Fibroblast of peridontal ligament (primary cell): ENCODE measurements around the gene FRAS1.
A peak's percentile ranks its signal among the peaks of the same experiment; 100 is the strongest.
"Not testable (repeated sequence)": the region's sequence is repeated elsewhere in the genome, so short reads cannot be mapped to it uniquely, and the experiment has no call there.

Source experiments
- DNase-seq: peaks from one replicate; pipeline ENCODE4 v3.0.0-alpha.2; 2010; ENCODE audit errors: extremely low read depth

Gene FRAS1

DNA sequence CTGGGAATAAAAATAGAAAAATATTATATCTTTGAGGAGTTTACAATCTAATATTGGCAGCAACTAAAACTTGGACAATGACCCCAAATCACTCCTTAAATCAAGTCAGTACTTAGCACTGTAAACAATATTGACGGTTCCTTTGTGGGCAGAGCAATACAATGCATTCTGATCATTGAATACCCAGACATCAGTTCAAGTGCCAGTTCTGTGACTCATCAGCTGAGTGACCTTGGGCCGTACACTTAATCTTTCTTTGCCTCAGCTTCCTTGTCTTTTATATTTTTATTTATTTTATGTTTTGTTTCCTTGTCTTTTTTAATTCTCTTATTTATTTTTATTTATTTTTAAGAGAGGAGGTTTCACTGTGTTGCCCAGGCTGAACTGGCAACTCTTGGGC, 382.2 kb downstream of the FRAS1 start:
- no peak for DNase-seq

DNA sequence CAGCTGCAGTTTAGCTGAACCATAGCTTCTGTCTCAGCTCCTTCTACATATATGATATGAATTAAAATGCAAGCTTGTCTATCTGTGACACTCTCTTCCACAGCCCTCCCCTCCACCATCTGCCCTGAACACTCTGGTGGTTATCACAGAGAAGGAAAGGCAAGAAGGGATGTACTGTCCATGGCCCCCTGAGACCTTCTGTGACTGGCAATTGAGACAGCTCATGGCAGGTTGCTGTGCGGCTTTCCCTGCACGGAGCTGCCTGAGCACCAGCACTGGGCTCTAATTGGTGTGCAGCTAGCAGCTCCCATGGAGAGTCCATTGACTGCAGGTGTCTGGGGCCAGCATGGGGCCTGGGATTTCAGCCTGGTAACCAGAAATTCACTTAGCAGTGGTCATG, 384.6 kb downstream of the FRAS1 start:
- DNase-seq, result no peak

DNA sequence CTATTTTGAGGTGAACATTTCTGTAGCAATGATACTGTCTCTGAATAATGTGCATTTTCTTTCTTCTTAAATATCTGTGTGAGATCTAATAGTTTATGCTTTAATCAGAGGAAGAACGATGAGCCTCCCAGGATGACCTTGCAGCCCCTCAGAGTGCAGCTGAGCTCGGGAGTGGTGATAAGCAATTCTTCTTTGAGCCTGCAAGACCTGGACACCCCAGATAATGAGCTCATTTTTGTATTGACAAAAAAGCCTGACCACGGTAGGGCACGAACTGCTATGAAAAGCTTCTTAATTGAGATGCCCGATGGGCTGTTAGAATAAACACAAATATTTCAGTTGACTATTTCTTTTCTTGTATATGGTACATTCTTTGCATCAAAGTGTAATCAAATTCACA, 389.5 kb downstream of the FRAS1 start:
- DNase-seq, result no peak

DNA sequence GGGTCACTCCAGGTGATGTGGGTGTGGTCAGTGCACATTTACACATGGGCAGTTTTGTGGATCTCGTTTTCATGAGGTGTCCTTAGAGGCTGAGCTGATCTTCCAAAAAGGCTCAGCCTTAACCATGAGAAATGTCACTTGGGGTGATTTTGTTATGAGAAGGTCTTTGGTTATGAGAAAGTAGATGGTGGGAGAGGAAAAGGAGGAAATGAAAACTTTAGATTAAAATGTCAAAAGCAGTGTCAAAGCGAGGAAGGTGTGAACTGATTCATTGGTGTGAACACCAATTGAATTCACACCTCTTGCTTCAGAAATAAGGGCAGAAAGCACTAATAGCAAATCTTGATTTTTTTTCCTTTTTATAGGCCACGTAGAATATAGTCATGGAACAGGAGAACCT, 394.3 kb downstream of the FRAS1 start:
- DNase-seq, result no peak

DNA sequence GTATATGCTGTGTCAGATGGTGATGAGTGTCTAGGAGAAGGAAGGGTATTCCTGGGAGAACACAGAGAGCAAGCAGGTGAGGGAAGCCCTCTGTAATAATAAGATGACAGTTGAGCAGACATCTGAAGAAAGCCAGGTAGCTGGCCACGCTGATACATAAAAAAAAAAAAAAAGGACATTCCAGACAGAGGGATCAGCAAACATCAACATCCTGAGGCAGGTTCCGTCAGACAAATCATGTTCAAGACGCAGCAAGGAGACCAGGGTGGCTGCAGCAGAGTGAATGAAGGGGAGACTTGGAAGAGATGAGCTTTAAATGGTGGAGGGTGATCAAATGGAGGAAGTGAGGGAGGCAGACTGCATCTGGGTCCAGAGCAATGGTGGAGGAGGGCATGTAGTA, 396.9 kb downstream of the FRAS1 start:
- no peak for DNase-seq

DNA sequence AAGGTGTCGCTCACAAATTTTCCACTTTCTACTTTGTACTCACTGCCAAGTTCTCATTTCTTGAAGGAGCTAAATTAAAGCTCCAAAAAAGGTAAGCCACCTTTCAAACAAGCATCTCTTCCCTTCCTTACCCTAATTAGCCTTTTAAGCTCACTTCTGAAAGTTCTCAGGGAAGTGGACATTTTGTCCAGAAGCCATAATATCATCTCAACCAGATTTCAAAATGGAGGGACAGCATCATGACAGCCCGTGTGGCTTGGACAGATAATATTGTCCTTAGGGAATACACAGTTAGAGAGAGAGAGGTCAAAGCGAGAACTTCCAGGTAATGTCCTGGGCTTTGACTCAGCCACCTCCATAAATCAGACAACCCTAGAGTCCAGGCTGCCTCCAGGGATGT, 400.6 kb downstream of the FRAS1 start:
- DNase-seq, result no peak

DNA sequence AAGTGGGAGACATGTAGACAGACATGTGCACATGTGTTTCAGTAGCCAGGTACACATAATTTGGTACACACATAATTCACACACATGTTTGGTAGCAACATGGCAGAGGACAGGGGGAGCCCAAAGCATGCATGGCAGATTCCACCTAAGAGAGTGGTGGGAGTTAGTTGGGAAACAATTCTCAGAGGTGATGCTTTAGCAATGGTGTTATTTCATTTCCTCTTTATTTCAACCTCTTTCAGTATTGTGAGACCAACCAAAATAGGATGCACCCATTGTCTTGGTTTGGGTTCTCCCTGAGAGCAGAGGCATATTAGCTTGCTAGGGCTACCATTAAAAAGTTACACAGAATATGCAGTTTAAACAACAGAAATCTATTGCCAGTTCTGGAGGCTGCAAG, 402.2 kb downstream of the FRAS1 start:
- DNase-seq, result no peak

DNA sequence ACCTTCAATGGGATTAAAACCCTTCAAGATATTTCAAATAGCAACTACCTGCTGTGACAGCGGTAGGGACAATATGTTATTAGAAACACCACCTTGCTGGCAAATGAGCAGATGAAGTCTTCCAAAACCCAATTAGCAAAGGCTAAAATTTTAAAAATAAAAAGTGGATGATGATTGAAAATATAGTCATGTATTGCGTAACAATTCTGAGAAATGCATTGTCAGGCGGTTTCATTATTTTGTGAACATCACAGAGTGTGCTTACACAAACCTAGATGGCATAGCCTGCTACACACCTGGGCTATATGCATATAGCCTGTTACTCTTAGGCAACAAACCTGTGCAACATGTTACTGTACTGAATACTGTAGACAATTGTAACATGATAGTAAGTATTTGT, 403.2 kb downstream of the FRAS1 start:
- DNase-seq, result no peak

DNA sequence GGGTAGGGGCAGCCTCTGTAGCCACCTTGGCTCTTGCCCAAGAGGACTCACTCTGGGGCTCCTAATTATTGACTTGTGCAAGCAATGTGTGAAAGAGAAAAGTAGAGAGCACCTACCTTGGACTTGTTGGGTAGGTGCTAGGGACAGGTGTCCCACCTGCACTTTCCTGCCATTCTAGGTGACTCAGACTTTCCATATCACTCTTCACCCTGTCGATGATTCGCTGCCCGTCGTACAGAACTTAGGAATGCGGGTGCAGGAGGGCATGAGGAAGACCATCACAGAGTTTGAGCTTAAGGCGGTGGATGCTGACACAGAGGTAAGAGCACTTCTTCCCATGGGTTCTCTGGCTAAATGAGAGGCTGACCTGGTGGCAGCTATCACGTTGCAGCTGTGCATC, 407.1 kb downstream of the FRAS1 start:
- no peak for DNase-seq

DNA sequence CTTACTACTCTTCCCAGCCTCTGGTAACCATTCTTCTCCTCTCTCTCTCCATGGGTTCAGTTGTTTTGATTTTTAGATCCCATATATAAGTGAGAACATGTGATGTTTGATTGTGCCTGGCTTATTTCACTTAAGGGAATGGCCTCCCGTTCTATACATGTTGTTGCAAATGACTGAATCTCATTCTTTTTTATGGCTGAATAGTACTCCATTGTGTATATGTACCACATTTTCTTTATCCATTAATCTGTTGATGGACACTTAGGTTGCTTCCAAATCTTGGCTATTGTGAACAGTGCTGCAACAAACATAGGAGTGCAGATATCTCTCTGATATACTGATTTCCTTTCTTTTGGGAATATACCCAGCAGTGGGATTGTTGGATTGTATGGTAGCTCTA, 410.1 kb downstream of the FRAS1 start:
- DNase-seq, result not testable (repeated sequence)

DNA sequence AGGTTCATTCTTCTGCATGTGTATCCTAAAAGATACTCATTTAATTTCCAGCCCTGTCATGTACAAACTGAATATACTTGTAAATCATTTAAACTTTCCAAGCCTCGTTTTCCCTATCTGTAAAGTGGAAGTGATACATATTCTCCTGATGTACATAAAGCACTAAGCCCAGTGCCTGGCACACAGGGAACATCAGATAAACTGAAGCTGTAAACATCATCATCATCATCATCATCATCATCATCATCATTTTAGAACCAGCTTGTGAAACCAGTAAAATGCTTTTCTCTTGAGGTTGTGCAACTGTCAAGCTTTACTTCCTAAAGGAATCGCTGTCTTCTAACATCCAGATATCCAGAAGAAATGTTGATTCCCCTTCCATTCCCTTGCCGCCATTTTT, 411.1 kb downstream of the FRAS1 start:
- DNase-seq, result no peak

DNA sequence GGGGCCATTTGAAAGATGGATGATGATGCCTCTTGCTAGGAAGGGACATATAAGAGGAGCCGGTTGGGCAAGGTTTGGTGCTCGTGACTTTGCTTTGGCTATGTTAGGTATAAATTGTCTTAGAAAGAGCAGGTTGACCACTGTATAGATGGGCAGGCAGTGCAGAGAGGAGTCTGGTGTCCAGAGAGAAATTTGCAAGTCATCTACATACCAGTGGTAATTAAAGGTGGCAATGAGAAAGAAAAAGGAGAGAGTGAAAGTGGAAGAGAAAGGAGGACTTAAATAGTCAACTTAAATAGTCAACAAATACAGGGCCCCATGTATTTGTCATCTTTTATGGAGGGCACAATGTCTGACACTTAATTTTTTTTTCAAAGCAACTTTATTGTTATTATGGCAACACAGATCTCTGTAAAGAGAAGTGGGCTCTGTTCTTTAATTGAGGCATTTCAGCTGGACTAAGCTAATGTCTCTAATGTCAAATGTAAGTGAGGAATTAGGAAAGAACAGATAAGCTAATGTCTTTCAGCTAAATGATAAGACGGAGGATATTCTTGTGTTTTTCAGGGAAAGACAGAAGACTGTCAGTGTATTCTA, 419.1 kb downstream of the FRAS1 start:
- DNase-seq, result no peak

DNA sequence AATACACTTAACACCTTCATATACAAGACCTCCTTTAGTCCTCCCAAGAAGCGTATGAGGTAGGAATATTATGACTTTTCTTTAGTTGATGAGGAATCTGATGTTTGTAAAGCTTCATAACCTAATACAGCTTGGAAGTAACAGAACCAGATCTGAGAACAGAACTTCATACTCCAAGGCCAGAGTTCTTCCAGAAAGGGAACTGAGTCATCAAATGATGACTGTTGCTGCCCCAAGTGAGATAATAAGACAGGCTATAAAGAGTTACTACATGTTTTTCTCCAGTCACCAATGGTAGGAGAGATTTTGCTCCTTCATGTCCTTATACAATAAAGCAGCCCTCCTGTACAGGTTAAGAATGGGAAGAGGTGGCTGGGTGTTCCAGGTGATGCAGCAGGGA, 420.2 kb downstream of the FRAS1 start:
- peak; percentile 61 for DNase-seq

DNA sequence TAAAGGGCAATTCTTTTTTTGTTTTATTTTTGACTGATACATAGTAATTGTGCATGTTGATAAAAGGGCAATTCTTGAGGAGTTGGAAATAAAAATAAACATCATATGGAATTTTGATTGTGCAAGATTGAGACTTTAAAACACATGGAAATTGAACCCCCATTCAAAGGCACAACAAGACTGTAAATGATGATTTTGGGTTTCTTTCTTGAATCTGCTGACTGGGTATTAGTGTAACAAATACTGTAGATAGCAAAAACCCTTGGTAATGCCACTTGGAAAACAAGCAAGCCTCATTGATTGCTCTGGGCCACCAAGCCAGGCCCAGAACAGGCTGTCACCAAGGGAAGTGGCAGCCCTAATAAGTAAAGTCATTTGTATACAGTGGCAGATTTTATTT, 421.4 kb downstream of the FRAS1 start:
- no peak for DNase-seq

DNA sequence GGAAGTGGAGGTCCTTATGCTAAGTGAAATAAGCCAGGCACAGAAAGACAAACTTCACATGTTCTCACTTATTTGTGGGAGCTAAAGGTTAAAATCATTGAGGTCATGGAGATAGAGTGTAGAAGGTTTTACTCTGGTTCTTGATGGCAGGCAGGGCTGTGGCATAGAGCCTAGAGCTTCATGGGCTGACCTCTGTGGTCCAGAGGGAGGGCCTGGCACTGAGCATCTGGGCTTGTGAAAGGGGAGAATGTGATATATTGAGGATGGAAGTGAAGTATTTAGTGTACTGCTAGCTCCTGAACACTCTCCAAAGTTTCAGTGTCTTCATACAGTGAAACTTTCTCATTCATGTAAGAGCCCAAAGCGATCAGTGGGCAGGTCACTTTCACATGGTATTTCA, 423.2 kb downstream of the FRAS1 start:
- DNase-seq, result peak; percentile 53

DNA sequence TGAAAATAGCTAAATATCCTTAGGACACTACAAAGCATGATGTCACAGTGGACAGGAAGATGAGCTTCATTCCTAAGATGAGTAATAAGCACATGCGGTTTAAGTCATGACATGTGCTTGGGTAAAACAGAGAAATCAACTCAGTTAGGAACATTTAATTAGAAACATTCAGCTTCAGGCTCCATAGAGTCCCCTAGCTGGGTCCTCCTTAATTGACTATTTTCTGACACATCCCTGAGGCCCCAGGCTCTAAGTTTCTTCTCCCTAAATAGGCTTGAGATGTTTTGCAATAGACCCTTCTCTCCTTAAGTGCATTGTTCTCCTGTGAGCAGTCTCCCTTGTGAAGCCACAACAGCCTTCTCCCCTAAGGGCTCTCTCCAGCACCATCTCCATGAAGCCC, 424.1 kb downstream of the FRAS1 start:
- peak; percentile 85 for DNase-seq

DNA sequence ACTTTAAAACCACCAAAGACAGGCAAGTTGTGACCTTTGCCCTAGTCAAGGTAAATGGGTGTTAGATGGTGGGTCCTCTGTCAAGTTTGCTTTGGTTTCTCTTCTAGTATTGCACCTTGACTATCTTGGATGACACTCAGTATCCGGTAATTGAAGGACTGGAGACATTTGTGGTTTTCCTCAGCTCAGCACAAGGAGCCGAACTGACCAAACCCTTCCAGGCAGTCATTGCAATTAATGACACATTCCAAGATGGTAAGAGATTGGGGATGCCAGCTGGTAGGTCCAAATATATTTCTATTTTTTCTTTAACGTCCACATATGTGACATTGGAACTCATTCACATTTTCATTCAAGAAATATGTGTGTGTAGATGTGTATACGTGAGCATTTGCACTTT, 425.2 kb downstream of the FRAS1 start:
- no peak for DNase-seq

DNA sequence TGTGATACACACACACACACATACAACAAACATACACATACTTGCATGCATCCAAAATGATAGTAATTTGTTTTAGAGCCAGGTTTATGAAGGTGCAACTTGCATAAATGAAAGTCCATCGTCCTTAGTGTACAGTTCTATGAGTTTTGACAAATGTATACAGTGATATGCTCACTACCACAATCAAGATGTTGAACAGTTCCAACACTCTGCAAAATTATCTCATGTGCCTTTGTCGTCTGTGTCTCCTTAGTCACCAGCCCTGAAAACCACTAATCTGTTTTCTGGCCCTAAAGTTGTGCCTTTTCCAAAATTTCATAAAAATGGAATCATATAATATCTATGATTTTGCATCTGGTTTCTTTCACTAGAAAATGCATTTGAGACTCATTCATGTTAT, 426.7 kb downstream of the FRAS1 start:
- no peak for DNase-seq

DNA sequence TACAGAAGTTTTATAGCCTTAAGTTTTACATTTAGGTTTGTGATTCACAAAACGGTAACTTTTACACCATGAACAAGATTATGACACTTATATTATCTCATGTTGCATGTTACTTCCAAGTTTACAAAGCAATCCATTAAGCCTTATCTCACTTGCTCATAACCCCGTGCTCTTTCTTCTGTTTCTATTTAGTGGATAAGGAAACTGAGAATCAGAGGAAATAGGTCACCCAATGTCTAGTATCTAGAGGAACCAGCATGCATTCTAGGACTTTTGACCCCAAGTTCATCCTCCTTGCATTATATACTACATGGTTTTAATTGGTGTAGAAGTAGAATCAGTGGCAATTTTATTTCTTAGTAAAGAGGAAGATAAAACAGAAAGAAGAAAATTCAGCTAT, 427.5 kb downstream of the FRAS1 start:
- DNase-seq, result no peak

DNA sequence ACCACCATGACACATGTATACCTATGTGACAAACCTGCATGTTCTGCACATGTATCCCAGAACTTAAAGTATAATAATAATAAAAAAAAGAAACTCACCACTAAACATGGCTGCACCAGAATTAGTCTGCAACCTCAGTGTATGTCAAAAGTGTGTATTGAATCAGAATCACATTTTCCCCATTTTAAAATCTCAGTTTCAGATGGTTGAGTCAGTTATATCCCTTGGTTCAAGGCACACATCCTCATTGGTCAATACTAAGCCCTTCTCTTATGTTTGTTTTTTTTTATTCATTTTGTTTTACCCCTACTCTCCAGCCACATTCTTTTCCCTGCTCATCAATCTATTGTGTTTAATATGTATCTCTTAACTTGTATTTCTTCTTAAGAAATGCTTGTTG, 436.6 kb downstream of the FRAS1 start:
- DNase-seq, result no peak

DNA sequence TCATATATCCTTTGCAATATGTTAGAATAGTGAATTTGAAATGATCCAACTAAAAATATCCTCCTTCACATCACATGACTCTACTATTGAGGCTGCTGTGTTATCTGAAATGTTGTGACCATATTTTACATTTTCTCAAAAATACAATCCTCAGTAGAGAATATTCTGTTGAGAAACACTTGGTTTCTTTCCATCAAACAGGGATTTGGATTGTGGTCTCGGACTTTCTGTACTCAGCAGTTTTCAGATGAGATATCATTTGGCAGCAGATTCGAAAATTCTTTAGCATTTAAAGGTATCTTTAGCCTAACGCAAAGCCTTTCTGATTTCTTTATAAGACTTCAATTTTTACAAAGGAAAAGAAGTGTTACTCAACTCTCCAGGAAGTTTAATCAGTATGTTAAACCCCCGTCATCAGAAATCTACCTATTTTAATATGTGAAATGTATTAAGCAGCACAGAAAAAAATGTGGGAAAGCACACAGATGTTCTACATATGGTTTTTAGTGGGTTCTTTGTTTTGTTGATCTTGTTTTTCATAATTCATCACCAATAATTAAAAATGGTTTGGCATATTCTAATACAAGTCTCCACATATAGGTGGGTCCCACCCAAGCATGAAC, 439.0 kb downstream of the FRAS1 start:
- peak; percentile 25 for DNase-seq

DNA sequence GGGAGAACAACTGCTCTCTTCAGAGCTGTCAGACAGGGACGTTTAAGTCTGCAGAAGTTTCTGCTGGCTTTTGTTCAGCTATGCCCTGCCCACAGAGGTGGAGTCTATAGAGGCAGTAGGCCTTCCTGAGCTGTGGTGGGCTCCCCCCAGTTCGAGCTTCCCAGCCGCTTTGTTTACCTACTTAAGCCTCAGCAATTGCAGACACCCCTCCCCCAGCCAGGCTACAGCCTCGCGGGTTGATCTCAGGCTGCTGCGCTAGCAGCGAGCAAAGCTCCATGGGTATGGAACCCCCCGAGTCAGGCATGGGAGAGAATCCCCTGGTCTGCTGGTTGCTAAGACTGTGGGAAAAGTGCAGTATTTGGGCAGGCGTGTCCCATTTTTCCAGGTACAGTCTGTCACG, 449.1 kb downstream of the FRAS1 start:
- not testable (repeated sequence) for DNase-seq

DNA sequence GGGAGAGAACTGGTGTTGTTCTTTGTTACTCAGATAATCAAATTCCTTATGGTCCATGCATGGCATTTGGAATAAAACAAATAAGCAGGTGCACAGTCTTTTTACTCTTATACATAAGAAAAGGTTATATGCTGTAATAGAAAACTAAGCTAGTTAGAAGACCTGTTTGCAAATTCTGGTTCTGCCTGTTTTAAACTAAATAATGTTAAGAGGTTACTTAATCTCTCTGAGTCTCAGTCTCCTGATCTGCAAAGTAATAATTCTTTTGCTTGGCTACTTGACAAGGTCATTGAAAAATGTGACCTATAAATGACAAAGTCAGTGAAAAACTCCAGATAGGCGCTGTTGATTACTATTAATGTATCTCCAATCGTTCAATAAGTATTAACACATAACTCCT, 451.9 kb downstream of the FRAS1 start:
- DNase-seq, result no peak

DNA sequence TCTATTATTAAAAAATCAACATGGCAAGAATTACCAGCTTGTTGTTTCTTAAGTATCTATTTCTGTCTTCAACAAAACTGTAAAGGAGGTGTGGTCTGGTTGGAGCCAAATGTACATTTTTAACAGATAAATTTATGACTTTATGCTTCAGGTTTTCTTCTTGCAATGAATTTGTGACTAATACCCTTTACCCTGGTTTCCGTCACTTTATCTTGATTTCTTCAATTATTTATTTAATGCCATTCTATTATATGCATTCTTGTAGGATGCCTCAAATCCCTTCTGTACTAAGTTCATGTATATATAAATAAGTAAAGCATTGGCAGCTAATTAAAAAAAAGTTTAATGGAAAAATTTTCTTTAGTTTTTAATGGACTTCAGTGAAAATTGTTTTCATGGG, 453.0 kb downstream of the FRAS1 start:
- no peak for DNase-seq
